Immature natural killer cell (primary cell): ENCODE results near the gene CDH12. TPM values are rescaled to one million over a fixed set of nuclear protein-coding genes. Genes with fewer than 3 reads are reported as not detected.

Source experiments
- DNase-seq, 3 donors: peaks; one replicate each; pipeline ENCODE4 v3.0.0; 2022; ENCODE audit warnings: mixed read lengths in 1 of 3
- H3K27ac Mint-ChIP-seq, 6 donors: one replicate each; pipeline ENCODE4 v1.8.0; 2020; ENCODE audit warnings: mixed read lengths in 6 of 6, mild to moderate bottlenecking in 5 of 6, inconsistent platforms in 4 of 6, moderate library complexity in 3 of 6
- H3K27me3 Mint-ChIP-seq, 3 donors: one replicate each; pipeline ENCODE4 v1.8.0; 2020 to 2021; ENCODE audit warnings: low read depth in 3 of 3, mild to moderate bottlenecking in 3 of 3, mixed read lengths in 3 of 3, moderate library complexity in 3 of 3, inconsistent platforms in 1 of 3
- H3K36me3 Mint-ChIP-seq, 3 donors: one replicate each; pipeline ENCODE4 v1.8.0; 2020; ENCODE audit warnings: mixed read lengths in 3 of 3, inconsistent platforms in 2 of 3, mild to moderate bottlenecking in 2 of 3
- H3K4me1 Mint-ChIP-seq, 2 donors: one replicate each; pipeline ENCODE4 v1.8.0; 2020; ENCODE audit warnings: inconsistent platforms in 2 of 2, mild to moderate bottlenecking in 2 of 2, mixed read lengths in 2 of 2, moderate library complexity in 1 of 2
- H3K4me3 Mint-ChIP-seq, 5 donors: one replicate each; pipeline ENCODE4 v1.8.0; 2020; ENCODE audit warnings: mild to moderate bottlenecking in 5 of 5, mixed read lengths in 5 of 5, inconsistent platforms in 3 of 5, moderate library complexity in 3 of 5
- H3K9me3 Mint-ChIP-seq, 6 donors: one replicate each; pipeline ENCODE4 v1.8.0; 2020; ENCODE audit warnings: mild to moderate bottlenecking in 6 of 6, mixed read lengths in 6 of 6, inconsistent platforms in 4 of 6, moderate library complexity in 3 of 6
- polyA plus RNA-seq, 3 donors: library from polyadenylated mRNA; unstranded; fragments of 300-500 nt; fragmentation: Illumina TruSeq; gene quantifications; one replicate each; pipeline ENCODE4 v1.2.3, GENCODE V29; 2021

Gene CDH12
- polyA plus RNA-seq, 3 donors from 2014 or later: not detected

- Mint-ChIP-seq H3K27ac (no peak overlapping the region), H3K9me3 (peaks cover 7 to 48% (median 27%) of the 10 kb centered on the region in 6 donors), H3K27me3 (peaks cover 0 to 1% (median 0%) of the 10 kb centered on the region in 3 donors), H3K36me3 (peaks cover 0 to 3% (median 0%) of the 10 kb centered on the region in 3 donors), H3K4me1 (no peaks in the 10 kb centered on the region), H3K4me3 (no peak overlapping the region)
- DNase-seq: no peak
These were observed 187.3 kb downstream of the CDH12 start for GRCh38 chr5:22665801-22666200.

GRCh38 chr5:22663134-22663533, 190.0 kb downstream of the CDH12 start:
- peaks cover 0 to 3% (median 0%) of the 10 kb centered on the region in 3 donors for H3K36me3 Mint-ChIP-seq
- no peak overlapping the region for H3K27ac Mint-ChIP-seq
- peaks cover 0 to 2% (median 0%) of the 10 kb centered on the region in 3 donors for H3K27me3 Mint-ChIP-seq
- no peak overlapping the region for H3K4me3 Mint-ChIP-seq
- H3K4me1 Mint-ChIP-seq: no peaks in the 10 kb centered on the region
- H3K9me3 Mint-ChIP-seq: peaks cover 2 to 37% (median 22%) of the 10 kb centered on the region in 6 donors
- DNase-seq: no peak

GRCh38 chr5:22662391-22662790, 190.8 kb downstream of the CDH12 start:
- Mint-ChIP-seq H3K4me1 (no peaks in the 10 kb centered on the region), H3K4me3 (no peak overlapping the region), H3K27me3 (peaks cover 0 to 2% (median 0%) of the 10 kb centered on the region in 3 donors), H3K27ac (no peak overlapping the region), H3K36me3 (peaks cover 0 to 3% (median 0%) of the 10 kb centered on the region in 3 donors), H3K9me3 (peaks cover 2 to 37% (median 21%) of the 10 kb centered on the region in 6 donors)
- DNase-seq: no peak

- no peak for DNase-seq
- Mint-ChIP-seq H3K9me3 (peaks cover 10 to 53% (median 24%) of the 10 kb centered on the region in 6 donors), H3K27ac (no peak overlapping the region)
These were observed 201.8 kb downstream of the CDH12 start for GRCh38 chr5:22651355-22651754.

GRCh38 chr5:22650511-22650910, 202.6 kb downstream of the CDH12 start:
- no peak for DNase-seq
- Mint-ChIP-seq H3K4me1 (no peaks in the 10 kb centered on the region), H3K9me3 (peaks cover 10 to 51% (median 23%) of the 10 kb centered on the region in 6 donors), H3K4me3 (no peak overlapping the region), H3K36me3 (no peaks in the 10 kb centered on the region), H3K27me3 (peaks cover 0 to 3% (median 0%) of the 10 kb centered on the region in 3 donors), H3K27ac (no peak overlapping the region)

More at GRCh38 chr5:22651355-22651754, 201.8 kb downstream of the CDH12 start:
- peaks cover 0 to 3% (median 0%) of the 10 kb centered on the region in 3 donors for H3K27me3 Mint-ChIP-seq
- H3K4me3 Mint-ChIP-seq: no peak overlapping the region
- H3K4me1 Mint-ChIP-seq: no peaks in the 10 kb centered on the region
- no peaks in the 10 kb centered on the region for H3K36me3 Mint-ChIP-seq

- Mint-ChIP-seq H3K9me3 (peaks cover 7 to 45% (median 25%) of the 10 kb centered on the region in 6 donors), H3K4me3 (no peak overlapping the region), H3K36me3 (no peaks in the 10 kb centered on the region), H3K4me1 (no peaks in the 10 kb centered on the region), H3K27ac (no peak overlapping the region), H3K27me3 (peaks cover 0 to 3% (median 0%) of the 10 kb centered on the region in 3 donors)
- DNase-seq: no peak
These were observed 204.1 kb downstream of the CDH12 start for GRCh38 chr5:22649074-22649473.

DNA sequence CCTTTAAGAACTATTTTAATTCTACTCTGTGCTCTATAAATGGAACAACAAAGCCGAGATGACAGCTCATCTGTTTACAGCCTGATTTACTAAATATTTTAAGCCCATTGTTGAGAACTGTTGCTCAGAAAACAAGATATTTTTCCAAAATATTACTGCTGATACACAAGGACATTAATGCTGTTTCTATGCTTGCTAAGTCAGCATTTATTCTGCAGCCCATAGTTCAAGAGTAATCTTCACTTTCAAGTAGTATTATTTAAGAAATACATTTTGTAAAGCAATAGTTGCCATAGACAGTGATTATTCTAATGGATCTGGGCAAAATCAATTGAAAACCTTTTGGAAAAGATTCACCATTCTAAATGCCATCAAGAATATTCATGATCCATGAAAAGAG, 208.3 kb downstream of the CDH12 start:
- H3K9me3 Mint-ChIP-seq: peaks cover 16 to 41% (median 26%) of the 10 kb centered on the region in 6 donors
- no peak overlapping the region for H3K4me3 Mint-ChIP-seq
- no peak for DNase-seq
- H3K4me1 Mint-ChIP-seq: no peaks in the 10 kb centered on the region
- no peak overlapping the region for H3K27ac Mint-ChIP-seq
- H3K27me3 Mint-ChIP-seq: peaks cover 0 to 3% (median 0%) of the 10 kb centered on the region in 3 donors
- H3K36me3 Mint-ChIP-seq: no peaks in the 10 kb centered on the region

- H3K27me3 Mint-ChIP-seq: peaks cover 0 to 3% (median 0%) of the 10 kb centered on the region in 3 donors
These were observed 209.8 kb downstream of the CDH12 start for GRCh38 chr5:22643356-22643755.

DNA sequence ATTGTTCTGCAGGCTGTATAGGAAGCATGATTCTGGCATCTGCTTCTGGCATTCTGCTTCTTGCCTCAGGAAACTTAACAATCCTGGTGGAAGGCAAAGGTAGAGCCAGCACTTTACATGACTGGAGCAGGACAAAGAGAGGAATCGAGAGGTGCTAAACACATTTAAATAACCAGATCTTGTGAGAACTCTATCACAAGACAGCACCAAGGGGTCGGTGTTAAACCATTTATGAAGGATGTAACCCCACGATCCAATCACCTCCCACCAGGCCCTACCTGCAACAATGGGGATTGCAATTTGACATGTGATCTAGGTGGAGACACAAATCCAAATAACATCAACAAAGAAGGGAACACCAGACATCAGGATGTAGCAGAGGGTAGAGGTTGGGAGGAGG, 221.5 kb downstream of the CDH12 start:
- Mint-ChIP-seq H3K36me3 (no peaks in the 10 kb centered on the region), H3K4me3 (no peak overlapping the region), H3K4me1 (no peaks in the 10 kb centered on the region), H3K27me3 (no peaks in the 10 kb centered on the region), H3K27ac (no peak overlapping the region), H3K9me3 (peaks cover 10 to 60% (median 44%) of the 10 kb centered on the region in 6 donors)
- DNase-seq: no peak

More at GRCh38 chr5:22643356-22643755, 209.8 kb downstream of the CDH12 start:
- Mint-ChIP-seq H3K36me3 (no peaks in the 10 kb centered on the region), H3K9me3 (peaks cover 15 to 50% (median 32%) of the 10 kb centered on the region in 6 donors), H3K27ac (no peak overlapping the region), H3K4me3 (no peak overlapping the region), H3K4me1 (no peaks in the 10 kb centered on the region)
- DNase-seq: no peak

GRCh38 chr5:22627029-22627428, 226.1 kb downstream of the CDH12 start:
- H3K27ac Mint-ChIP-seq: no peak overlapping the region
- no peak for DNase-seq
- peaks cover 22 to 59% (median 52%) of the 10 kb centered on the region in 6 donors for H3K9me3 Mint-ChIP-seq
- H3K4me3 Mint-ChIP-seq: no peak overlapping the region
- H3K4me1 Mint-ChIP-seq: no peaks in the 10 kb centered on the region
- no peaks in the 10 kb centered on the region for H3K36me3 Mint-ChIP-seq
- H3K27me3 Mint-ChIP-seq: peaks cover 0 to 2% (median 0%) of the 10 kb centered on the region in 3 donors

GRCh38 chr5:22625451-22625850, 227.7 kb downstream of the CDH12 start:
- Mint-ChIP-seq H3K9me3 (peaks cover 24 to 54% (median 51%) of the 10 kb centered on the region in 6 donors), H3K27me3 (peaks cover 0 to 2% (median 0%) of the 10 kb centered on the region in 3 donors), H3K4me1 (no peaks in the 10 kb centered on the region), H3K36me3 (no peaks in the 10 kb centered on the region), H3K4me3 (no peak overlapping the region), H3K27ac (no peak overlapping the region)
- no peak for DNase-seq

DNA sequence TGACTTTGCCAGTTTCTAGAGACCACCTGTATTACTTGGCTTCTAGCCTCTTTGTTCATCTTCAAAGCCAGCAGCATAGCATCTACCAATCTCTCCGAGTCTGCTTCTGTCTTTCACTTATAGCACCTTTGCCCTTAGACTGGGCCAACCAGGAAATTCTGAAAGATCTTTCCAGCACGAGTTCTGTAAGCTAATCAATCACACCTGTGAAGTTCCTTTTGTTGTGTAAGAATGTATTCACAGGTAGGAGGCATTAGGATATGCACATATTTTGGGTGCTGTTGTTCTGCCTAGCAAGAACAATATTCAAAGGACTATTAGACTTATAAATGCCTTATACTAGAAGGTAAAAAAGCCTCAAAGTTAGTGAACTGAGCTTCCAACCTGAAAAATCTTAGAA, 232.1 kb downstream of the CDH12 start:
- Mint-ChIP-seq H3K4me3 (no peak overlapping the region), H3K27me3 (peaks cover 0 to 2% (median 0%) of the 10 kb centered on the region in 3 donors), H3K36me3 (no peaks in the 10 kb centered on the region), H3K9me3 (peaks cover 10 to 39% (median 33%) of the 10 kb centered on the region in 6 donors), H3K4me1 (no peaks in the 10 kb centered on the region), H3K27ac (no peak overlapping the region)
- no peak for DNase-seq

DNA sequence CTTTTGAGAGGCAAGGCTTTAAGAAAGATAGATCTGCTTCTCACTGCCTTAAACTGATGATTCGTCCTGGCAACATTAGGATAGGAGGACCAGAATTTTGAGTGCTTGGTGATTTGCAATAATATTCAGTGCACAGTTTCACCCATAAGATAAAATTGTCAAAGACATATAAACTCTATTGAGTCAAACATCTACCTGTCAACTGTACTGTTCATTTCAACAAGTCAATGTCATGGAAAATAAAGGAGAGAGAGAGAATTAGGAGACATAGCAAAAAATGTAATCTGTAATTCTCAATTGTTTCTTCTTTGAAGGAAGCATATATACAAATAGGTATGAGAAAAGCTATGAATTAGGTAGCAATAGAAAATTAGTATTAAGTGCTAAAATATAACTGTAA, 237.2 kb downstream of the CDH12 start:
- DNase-seq: no peak
- H3K9me3 Mint-ChIP-seq: peaks cover 7 to 47% (median 22%) of the 10 kb centered on the region in 6 donors
- H3K4me3 Mint-ChIP-seq: no peak overlapping the region

GRCh38 chr5:22614486-22615094, 238.6 kb downstream of the CDH12 start:
- Mint-ChIP-seq H3K27ac (no peak overlapping the region), H3K9me3 (peaks cover 7 to 51% (median 20%) of the 10 kb centered on the region in 6 donors), H3K4me3 (no peak overlapping the region), H3K27me3 (no peaks in the 10 kb centered on the region), H3K36me3 (no peaks in the 10 kb centered on the region), H3K4me1 (no peaks in the 10 kb centered on the region)
- DNase-seq: no peak

More for the DNA sequence above, 237.2 kb downstream of the CDH12 start:
- Mint-ChIP-seq H3K36me3 (no peaks in the 10 kb centered on the region), H3K27me3 (no peaks in the 10 kb centered on the region), H3K27ac (no peak overlapping the region), H3K4me1 (no peaks in the 10 kb centered on the region)
